ENCODE results near the gene SPDYE2. TPM values are rescaled to one million over a fixed set of nuclear protein-coding genes. Genes with fewer than 3 reads are reported as not detected.
"Not testable (repeated sequence)": the region's sequence is repeated elsewhere in the genome, so short reads cannot be mapped to it uniquely, and the experiment has no call there.

The SPDYE2 gene
- total and polyA plus RNA-seq, 2 experiments from 2014 or later: 12.5 TPM; not detected in 1

GRCh38 chr7:102602317-102602716, 51.3 kb downstream of the SPDYE2 start:
- not testable (repeated sequence) for H3K27ac ChIP-seq; H3K9me3 ChIP-seq (ENCODE audit: low read depth); H3K36me3 ChIP-seq; H3K27me3 ChIP-seq; H3K4me3 ChIP-seq; DNase-seq (ENCODE audit: low read depth in 1 of 2, low spot score in 1 of 2); H3K4me1 ChIP-seq (ENCODE audit: low read depth)

DNA sequence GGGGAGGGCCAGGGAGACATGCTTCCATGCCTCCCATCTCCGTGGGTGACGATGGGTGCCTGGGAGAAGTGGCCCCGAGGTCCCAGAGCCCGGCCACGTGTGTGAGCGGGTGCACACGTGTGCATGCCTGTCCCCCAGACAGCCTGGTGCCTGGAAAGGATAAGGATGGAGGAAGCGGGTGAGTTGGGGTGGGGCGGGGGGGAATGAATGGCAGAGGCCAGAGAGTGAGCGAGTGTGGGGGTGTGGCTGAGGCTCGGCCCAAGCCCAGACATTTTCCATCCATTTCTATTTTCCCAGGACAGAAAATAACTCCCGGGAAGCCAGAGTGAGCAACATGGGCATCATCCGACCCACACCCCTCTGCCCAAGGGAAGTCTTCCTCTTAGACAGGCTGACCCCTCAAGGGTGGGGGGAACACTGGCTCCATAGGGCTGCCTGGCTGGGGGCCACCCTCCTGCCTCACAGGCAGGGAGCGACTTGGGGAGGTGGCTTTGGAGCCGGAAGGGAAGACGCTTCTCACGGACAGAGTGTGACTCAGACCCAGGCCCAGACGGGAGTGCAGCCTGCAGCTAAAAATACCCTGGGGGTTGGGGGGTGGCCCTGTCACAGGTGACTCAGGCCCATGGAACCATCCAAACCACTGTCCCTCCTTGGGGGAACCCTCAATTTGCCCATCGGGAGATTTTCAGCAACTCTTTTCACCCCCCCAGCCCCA, 53.6 kb downstream of the SPDYE2 start:
- not testable (repeated sequence) for H3K27me3 ChIP-seq

DNA sequence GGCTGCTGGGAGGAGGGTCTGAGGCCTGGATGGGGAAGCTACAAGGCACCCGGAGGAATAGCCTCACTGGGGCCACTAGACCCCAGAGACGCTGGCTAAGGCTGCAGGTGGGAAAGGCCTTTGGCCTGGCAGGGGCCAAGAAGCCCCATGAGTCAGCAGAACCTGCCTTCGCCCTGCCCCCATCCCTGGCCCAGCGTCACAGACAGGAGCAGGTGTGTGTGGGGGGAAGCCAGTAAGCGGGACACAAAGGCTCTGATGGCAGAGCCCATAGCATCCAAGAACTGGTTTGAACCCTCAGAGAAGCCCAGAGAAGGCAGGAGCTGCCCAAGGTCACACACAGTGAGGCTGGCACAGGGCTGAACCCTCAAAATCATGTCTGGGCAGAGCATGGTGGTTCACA, 55.8 kb downstream of the SPDYE2 start:
- H3K27ac ChIP-seq; H3K4me3 ChIP-seq; H3K27me3 ChIP-seq; DNase-seq (ENCODE audit: low read depth in 1 of 2, low spot score in 1 of 2); H3K36me3 ChIP-seq; H3K4me1 ChIP-seq (ENCODE audit: low read depth); H3K9me3 ChIP-seq (ENCODE audit: low read depth): not testable (repeated sequence)

More for the DNA sequence above, 53.6 kb downstream of the SPDYE2 start:
- DNase-seq (ENCODE audit: low read depth in 1 of 2, low spot score in 1 of 2); H3K4me1 ChIP-seq (ENCODE audit: low read depth); H3K9me3 ChIP-seq (ENCODE audit: low read depth); H3K4me3 ChIP-seq; H3K27ac ChIP-seq; H3K36me3 ChIP-seq: not testable (repeated sequence)

- H3K36me3 ChIP-seq; H3K27ac ChIP-seq; DNase-seq (ENCODE audit: low read depth in 1 of 2, low spot score in 1 of 2); H3K27me3 ChIP-seq; H3K4me1 ChIP-seq (ENCODE audit: low read depth); H3K4me3 ChIP-seq; H3K9me3 ChIP-seq (ENCODE audit: low read depth): not testable (repeated sequence)
Measured at GRCh38 chr7:102609734-102610133, 58.7 kb downstream of the SPDYE2 start.

DNA sequence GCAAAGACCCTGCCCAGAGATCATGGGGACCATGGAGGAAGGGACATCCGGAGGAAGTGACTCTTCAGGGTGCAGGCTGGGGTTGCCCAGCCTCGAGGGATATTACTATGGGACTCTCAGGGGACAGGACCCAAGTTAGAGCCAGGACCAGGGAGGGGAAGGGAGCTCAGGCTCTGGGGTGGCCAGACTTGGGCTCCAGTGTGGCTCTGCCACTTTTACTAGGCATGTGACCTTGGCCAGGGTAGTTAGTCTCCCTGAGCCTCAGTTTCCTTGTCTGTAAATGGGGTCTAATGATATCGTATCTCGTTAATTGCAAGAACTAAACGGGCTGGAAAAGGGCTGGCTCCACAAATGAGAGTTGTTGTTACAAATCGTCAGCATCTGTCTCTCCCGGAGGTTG, 59.4 kb downstream of the SPDYE2 start:
- not testable (repeated sequence) for H3K36me3 ChIP-seq; H3K4me1 ChIP-seq (ENCODE audit: low read depth); H3K4me3 ChIP-seq; H3K9me3 ChIP-seq (ENCODE audit: low read depth); H3K27me3 ChIP-seq; DNase-seq (ENCODE audit: low read depth in 1 of 2, low spot score in 1 of 2); H3K27ac ChIP-seq

- H3K27ac ChIP-seq; H3K36me3 ChIP-seq; H3K4me1 ChIP-seq (ENCODE audit: low read depth); H3K27me3 ChIP-seq; DNase-seq (ENCODE audit: low read depth in 1 of 2, low spot score in 1 of 2); H3K4me3 ChIP-seq; H3K9me3 ChIP-seq (ENCODE audit: low read depth): not testable (repeated sequence)
Measured at GRCh38 chr7:102611013-102611674, 60.1 kb downstream of the SPDYE2 start.

DNA sequence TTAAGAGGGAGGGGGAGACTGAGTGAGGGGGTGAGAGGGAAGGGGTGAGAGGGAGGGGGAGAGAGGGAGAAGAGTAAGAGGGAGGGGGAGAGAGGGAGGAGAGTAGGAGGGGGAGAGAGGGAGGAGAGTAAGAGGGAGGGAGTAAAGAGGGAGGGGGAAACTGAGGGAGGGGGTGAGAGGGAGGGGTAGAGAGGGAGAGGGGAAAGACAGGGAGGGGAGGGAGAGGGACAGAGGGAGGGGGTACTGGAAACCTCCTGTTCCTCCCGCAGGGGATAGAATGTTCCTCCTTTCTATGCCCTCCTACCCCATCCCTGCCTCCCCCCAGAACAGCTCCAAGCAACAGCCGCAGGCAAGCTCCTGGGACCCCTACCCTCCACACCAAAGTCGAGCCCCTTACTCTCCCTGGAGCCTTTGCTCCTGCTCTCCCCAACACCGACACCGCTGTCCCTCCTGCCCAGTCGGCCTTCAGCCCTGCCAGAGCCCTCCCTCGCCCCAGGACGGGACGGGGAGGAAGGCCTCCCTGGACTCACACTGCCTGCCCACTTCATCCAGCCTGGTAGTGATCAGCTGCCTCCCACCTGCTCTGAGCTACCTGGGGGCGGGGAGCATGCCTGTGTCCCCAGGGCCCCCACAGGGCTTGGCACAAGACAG, 60.8 kb downstream of the SPDYE2 start:
- H3K4me3 ChIP-seq; H3K27ac ChIP-seq; H3K36me3 ChIP-seq; H3K9me3 ChIP-seq (ENCODE audit: low read depth); H3K4me1 ChIP-seq (ENCODE audit: low read depth); H3K27me3 ChIP-seq: not testable (repeated sequence)
- peak in 1 of 2 donors; percentile 39 for DNase-seq (ENCODE audit: low read depth in 1 of 2, low spot score in 1 of 2)

Other genes starting within 250 kb of the SPDYE2 start
- gene SPDYE6, start 194.8 kb upstream of the SPDYE2 start, total RNA-seq: 0.18 TPM in 1 of 2 replicates, not detected in the other
- 2.2 and 2.4 TPM in 2 replicates for gene SPDYE6, start 194.8 kb upstream of the SPDYE2 start, polyA plus RNA-seq
- 46.9 and 60.1 TPM in 2 replicates for gene PRKRIP1, start 154.9 kb upstream of the SPDYE2 start, total RNA-seq
- gene PRKRIP1, start 154.9 kb upstream of the SPDYE2 start, polyA plus RNA-seq: 60.0 and 76.3 TPM in 2 replicates
- 20.4 and 31.0 TPM in 2 replicates for gene ORAI2, start 117.7 kb upstream of the SPDYE2 start, total RNA-seq
- 23.0 and 25.5 TPM in 2 replicates for gene ORAI2, start 117.7 kb upstream of the SPDYE2 start, polyA plus RNA-seq
- gene ALKBH4, start 86.4 kb upstream of the SPDYE2 start, total RNA-seq: 31.8 and 82.4 TPM in 2 replicates
- 26.7 and 31.7 TPM in 2 replicates for gene ALKBH4, start 86.4 kb upstream of the SPDYE2 start, polyA plus RNA-seq
- gene LRWD1, start 86.2 kb upstream of the SPDYE2 start, total RNA-seq: 34.9 and 46.0 TPM in 2 replicates
- gene LRWD1, start 86.2 kb upstream of the SPDYE2 start, polyA plus RNA-seq: 26.8 and 27.6 TPM in 2 replicates
- 31.8 and 65.3 TPM in 2 replicates for gene POLR2J, start 72.3 kb upstream of the SPDYE2 start, total RNA-seq
- gene POLR2J, start 72.3 kb upstream of the SPDYE2 start, polyA plus RNA-seq: 92.3 and 121 TPM in 2 replicates
- gene RASA4B, start 33.4 kb upstream of the SPDYE2 start, total RNA-seq: 4.7 and 15.1 TPM in 2 replicates
- 8.5 and 15.1 TPM in 2 replicates for gene RASA4B, start 33.4 kb upstream of the SPDYE2 start, polyA plus RNA-seq
- gene UPK3BL2, start 7.5 kb upstream of the SPDYE2 start, total RNA-seq: 10.0 and 23.9 TPM in 2 replicates
- gene UPK3BL2, start 7.5 kb upstream of the SPDYE2 start, polyA plus RNA-seq: 29.7 and 31.2 TPM in 2 replicates
- 21.5 and 50.3 TPM in 2 replicates for gene POLR2J3, start 21.4 kb downstream of the SPDYE2 start, total RNA-seq
- gene POLR2J3, start 21.4 kb downstream of the SPDYE2 start, polyA plus RNA-seq: 152 and 153 TPM in 2 replicates
- 11.7 and 37.1 TPM in 2 replicates for gene RASA4, start 65.5 kb downstream of the SPDYE2 start, total RNA-seq
- gene RASA4, start 65.5 kb downstream of the SPDYE2 start, polyA plus RNA-seq: 15.1 and 53.1 TPM in 2 replicates
- 59.0 and 72.5 TPM in 2 replicates for gene UPK3BL1, start 91.6 kb downstream of the SPDYE2 start, total RNA-seq
- gene UPK3BL1, start 91.6 kb downstream of the SPDYE2 start, polyA plus RNA-seq: 59.4 and 60.5 TPM in 2 replicates
- gene SPDYE2B, start 99.1 kb downstream of the SPDYE2 start, total RNA-seq: not detected in 2 replicates
- gene SPDYE2B, start 99.1 kb downstream of the SPDYE2 start, polyA plus RNA-seq: 0.43 and 0.72 TPM in 2 replicates
- gene POLR2J2, start 120.4 kb downstream of the SPDYE2 start, total RNA-seq: 2.4 and 5.0 TPM in 2 replicates
- gene POLR2J2, start 120.4 kb downstream of the SPDYE2 start, polyA plus RNA-seq: 27.7 and 32.6 TPM in 2 replicates
- 14.9 and 32.4 TPM in 2 replicates for gene FAM185A, start 197.8 kb downstream of the SPDYE2 start, total RNA-seq
- gene FAM185A, start 197.8 kb downstream of the SPDYE2 start, polyA plus RNA-seq: 10.5 and 12.1 TPM in 2 replicates